Glutamatergic neuron (in vitro differentiated cells): Measurements from ENCODE around the gene FLVCR1. TPM values are rescaled to one million over a fixed set of nuclear protein-coding genes. Genes with fewer than 3 reads are reported as not detected.
"Not testable (repeated sequence)": the region's sequence is repeated elsewhere in the genome, so short reads cannot be mapped to it uniquely, and the experiment has no call there.

Source experiments
- DNase-seq: peaks from one replicate; pipeline ENCODE4 v3.0.0; 2022
- H3K27ac Mint-ChIP-seq: one replicate; pipeline ENCODE4 v1.8.0; 2020; ENCODE audit warnings: mild to moderate bottlenecking, mixed read lengths, inconsistent platforms; ENCODE audit not compliant: unreplicated experiment
- H3K27me3 Mint-ChIP-seq: one replicate; pipeline ENCODE4 v1.8.0; 2020; ENCODE audit warnings: mild to moderate bottlenecking, moderate library complexity, mixed read lengths, inconsistent platforms; ENCODE audit not compliant: unreplicated experiment
- H3K36me3 Mint-ChIP-seq: one replicate; pipeline ENCODE4 v1.8.0; 2020; ENCODE audit warnings: mild to moderate bottlenecking, mixed read lengths, inconsistent platforms; ENCODE audit not compliant: unreplicated experiment
- H3K4me1 Mint-ChIP-seq: one replicate; pipeline ENCODE4 v1.8.0; 2020; ENCODE audit warnings: mild to moderate bottlenecking, low read depth, mixed read lengths, inconsistent platforms; ENCODE audit not compliant: unreplicated experiment
- H3K4me3 Mint-ChIP-seq: one replicate; pipeline ENCODE4 v1.8.0; 2020; ENCODE audit warnings: mild to moderate bottlenecking, mixed read lengths, inconsistent platforms; ENCODE audit not compliant: unreplicated experiment
- H3K9me3 Mint-ChIP-seq: one replicate; pipeline ENCODE4 v1.8.0; 2020; ENCODE audit warnings: mild to moderate bottlenecking, moderate library complexity, mixed read lengths, inconsistent platforms; ENCODE audit not compliant: unreplicated experiment
- total RNA-seq: library from RNA; stranded (reverse); fragmentation: NEBNext Ultra II Directional; extraction: Animal tissue kit (Norgen Biotek cat#: 25700); gene quantifications from one replicate; pipeline ENCODE4 v1.2.1, GENCODE V29; 2021; ENCODE audit not compliant: unreplicated experiment
- TF ChIP-seq, protein P1 (sequence below): fragments of 200-600 bp; sonication (generic); IDR thresholded peaks from one replicate; pipeline ENCODE4 v1.5.0; 2021; ENCODE audit not compliant: partially characterized antibody, unreplicated experiment

FLVCR1 gene
- total RNA-seq, 1 donor from 2014 or later, result 33.4 TPM

DNA sequence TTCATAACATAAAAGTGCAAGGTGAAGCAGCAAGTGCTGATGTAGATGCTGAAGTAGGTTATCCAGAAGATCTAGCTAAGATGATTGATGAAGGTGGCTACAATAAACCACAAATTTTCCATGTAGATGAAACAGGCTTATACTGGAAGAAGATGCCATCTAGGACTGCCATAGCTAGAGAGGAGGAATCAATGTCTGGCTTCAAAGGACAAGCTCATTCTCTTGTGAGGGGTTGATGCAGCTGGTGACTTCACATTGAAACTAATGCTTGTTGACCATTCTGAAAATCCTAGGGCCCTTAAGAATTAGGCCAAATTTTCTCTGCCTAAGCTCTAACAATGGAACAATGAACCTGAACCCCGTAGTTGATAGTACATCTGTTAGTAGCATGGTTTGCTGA lies 34.0 kb downstream of the FLVCR1 start:
- TF ChIP-seq, protein P1, sequence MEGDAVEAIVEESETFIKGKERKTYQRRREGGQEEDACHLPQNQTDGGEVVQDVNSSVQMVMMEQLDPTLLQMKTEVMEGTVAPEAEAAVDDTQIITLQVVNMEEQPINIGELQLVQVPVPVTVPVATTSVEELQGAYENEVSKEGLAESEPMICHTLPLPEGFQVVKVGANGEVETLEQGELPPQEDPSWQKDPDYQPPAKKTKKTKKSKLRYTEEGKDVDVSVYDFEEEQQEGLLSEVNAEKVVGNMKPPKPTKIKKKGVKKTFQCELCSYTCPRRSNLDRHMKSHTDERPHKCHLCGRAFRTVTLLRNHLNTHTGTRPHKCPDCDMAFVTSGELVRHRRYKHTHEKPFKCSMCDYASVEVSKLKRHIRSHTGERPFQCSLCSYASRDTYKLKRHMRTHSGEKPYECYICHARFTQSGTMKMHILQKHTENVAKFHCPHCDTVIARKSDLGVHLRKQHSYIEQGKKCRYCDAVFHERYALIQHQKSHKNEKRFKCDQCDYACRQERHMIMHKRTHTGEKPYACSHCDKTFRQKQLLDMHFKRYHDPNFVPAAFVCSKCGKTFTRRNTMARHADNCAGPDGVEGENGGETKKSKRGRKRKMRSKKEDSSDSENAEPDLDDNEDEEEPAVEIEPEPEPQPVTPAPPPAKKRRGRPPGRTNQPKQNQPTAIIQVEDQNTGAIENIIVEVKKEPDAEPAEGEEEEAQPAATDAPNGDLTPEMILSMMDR, result no peak

DNA sequence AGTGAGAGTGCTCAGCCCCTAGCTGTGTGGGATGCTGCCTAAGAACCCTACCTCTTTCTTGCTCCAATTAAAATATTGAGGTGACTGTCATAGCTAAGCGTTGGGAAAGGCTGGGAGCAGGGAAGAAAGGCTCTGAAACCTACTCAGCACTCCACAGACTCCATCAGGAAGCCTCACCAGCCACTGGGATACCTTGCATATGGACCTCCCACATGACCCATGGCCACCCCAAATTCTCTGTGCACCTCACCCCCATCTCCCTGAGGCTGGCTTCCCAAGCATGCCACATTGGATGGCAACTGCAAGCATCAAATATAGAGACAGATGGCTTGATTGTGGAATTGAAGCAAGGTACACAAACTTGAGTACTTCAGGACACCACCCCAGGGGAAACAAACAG lies 41.8 kb downstream of the FLVCR1 start:
- Mint-ChIP-seq H3K36me3 (peaks cover 41% of the 10 kb centered on the region), H3K4me3 (no peak overlapping the region), H3K9me3 (peaks cover 3% of the 10 kb centered on the region), H3K27me3 (peaks cover 2% of the 10 kb centered on the region), H3K4me1 (no peaks in the 10 kb centered on the region), H3K27ac (no peak overlapping the region)
- DNase-seq, result no peak
- TF ChIP-seq, protein P1, result no peak

More for the DNA sequence above, 34.0 kb downstream of the FLVCR1 start:
- Mint-ChIP-seq H3K27ac (no peak overlapping the region), H3K27me3 (peaks cover 2% of the 10 kb centered on the region), H3K4me1 (no peaks in the 10 kb centered on the region), H3K9me3 (peaks cover 2% of the 10 kb centered on the region), H3K36me3 (peaks cover 13% of the 10 kb centered on the region), H3K4me3 (no peak overlapping the region)
- DNase-seq, result no peak

DNA sequence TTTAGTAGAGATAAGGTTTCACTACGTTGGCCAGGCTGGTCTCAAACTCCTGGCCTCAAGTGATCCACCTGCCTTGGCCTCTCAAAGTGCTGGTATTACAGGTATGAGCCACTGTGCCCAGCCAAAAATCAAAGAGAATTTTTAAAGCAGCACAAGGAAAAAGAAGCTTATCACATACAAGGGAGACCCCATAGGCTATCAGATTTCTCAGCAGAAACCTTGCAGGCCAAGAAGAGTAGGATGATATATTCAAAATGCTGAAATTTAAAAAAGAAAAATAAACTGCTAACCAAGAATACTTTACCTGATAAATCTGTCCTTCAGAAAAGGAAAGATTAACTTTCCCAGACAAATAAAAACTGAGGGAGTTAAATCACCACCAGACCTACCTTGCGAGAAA lies 43.2 kb downstream of the FLVCR1 start:
- no peak overlapping the region for H3K4me3 Mint-ChIP-seq
- H3K4me1 Mint-ChIP-seq, result no peaks in the 10 kb centered on the region
- DNase-seq, result no peak
- H3K9me3 Mint-ChIP-seq, result peaks cover 3% of the 10 kb centered on the region
- H3K27ac Mint-ChIP-seq, result no peak overlapping the region
- H3K27me3 Mint-ChIP-seq, result peaks cover 2% of the 10 kb centered on the region
- peaks cover 42% of the 10 kb centered on the region for H3K36me3 Mint-ChIP-seq
- TF ChIP-seq, protein P1, result no peak

DNA sequence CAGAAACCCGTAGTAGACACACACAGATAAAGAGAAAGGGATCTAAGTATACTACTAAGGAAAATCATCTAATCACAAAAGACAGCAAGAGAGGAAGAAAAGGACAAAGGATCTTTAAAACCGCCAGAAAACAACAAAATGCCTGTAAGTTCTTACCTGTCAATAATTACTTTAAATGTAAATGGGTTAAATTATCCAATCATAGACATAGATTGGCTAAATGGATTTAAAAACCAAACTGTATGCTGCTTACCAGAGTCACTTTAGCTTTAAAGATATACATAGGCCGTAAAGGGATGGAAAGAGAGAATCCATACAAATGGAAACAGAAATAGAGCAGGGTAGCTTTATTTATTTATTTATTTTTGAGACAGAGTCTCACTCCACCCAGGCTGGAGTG lies 44.0 kb downstream of the FLVCR1 start:
- DNase-seq, result no peak
- Mint-ChIP-seq H3K4me1 (no peaks in the 10 kb centered on the region), H3K27ac (no peak overlapping the region), H3K27me3 (peaks cover 2% of the 10 kb centered on the region), H3K36me3 (peaks cover 42% of the 10 kb centered on the region), H3K9me3 (peaks cover 3% of the 10 kb centered on the region), H3K4me3 (no peak overlapping the region)
- TF ChIP-seq, protein P1, result no peak

DNA sequence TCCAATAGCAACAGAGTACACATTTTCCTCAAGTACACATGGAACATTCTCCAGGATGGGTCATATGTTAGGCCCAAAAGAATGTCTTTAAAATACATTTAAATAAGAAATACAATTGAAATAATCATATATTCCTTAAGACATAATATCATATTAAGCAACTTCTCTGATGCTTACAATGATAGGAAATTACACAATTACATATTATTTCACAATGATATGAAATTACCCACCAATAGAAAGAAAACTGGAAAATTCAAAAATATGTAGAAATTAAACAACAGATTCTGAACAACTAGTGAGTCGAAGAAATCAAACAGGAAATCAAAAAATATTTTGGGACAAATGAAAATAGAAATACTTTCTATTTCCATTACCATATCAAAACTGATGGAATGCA lies 45.6 kb downstream of the FLVCR1 start:
- peaks cover 34% of the 10 kb centered on the region for H3K36me3 Mint-ChIP-seq
- no peak for DNase-seq
- H3K27me3 Mint-ChIP-seq, result peaks cover 2% of the 10 kb centered on the region
- no peak overlapping the region for H3K4me3 Mint-ChIP-seq
- TF ChIP-seq, protein P1, result no peak
- peaks cover 3% of the 10 kb centered on the region for H3K9me3 Mint-ChIP-seq
- no peaks in the 10 kb centered on the region for H3K4me1 Mint-ChIP-seq
- no peak overlapping the region for H3K27ac Mint-ChIP-seq

DNA sequence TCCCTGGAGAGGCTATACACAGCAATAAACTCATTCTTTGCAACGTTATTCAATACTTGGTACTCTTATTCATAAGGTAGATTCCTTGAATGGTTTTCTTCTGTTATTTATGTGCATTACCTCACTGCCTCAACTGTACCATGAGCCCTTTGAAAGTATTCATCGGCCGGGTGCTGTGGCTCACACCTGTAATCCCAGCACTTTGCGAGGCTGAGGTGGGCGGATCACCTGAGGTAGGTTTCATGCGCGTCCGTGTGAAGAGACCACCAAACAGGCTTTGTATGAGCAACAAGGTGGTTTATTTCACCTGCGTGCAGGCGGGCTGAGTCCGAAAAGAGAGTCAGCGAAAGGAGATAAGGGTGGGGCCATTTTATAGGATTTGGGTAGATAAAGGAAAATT lies 50.0 kb downstream of the FLVCR1 start:
- not testable (repeated sequence) for H3K27ac Mint-ChIP-seq, DNase-seq, H3K4me1 Mint-ChIP-seq, H3K27me3 Mint-ChIP-seq, H3K4me3 Mint-ChIP-seq, H3K9me3 Mint-ChIP-seq, H3K36me3 Mint-ChIP-seq
